GM19193 (cell line): ENCODE results near the gene ELFN1.

Source experiments
- POLR2A ChIP-seq: IDR thresholded peaks from 4 replicates; pipeline ENCODE4 v1.6.1; 2011; ENCODE audit not compliant: insufficient read depth, insufficient read length; ENCODE audit errors: extremely low read depth

Gene ELFN1

DNA sequence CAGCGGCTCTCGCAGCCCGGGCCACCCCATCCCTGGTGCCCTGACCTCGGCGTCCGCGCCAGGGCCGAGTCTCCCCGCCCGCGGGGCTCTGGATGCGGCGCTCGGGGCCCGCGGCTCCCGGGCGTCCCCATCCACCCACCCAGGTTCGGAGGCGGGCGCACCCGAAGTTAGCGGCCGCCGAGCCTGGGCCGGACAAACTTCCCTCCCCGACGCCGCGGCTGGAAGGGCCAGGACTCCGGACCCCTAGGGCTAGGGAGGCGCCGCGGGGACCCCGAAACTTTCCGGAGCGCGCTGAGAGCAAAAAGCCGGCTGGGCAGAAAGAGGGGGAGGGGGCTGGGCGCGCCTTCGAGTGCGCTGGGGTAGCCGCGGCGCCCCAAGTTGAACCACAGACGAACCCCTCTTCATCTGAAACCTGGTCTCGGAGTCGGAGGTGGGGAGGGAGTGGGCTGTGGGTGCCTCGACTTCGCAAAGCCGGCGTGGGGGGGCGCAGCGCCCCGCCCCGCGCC is 3.7 kb upstream of the ELFN1 start:
- no peak for TF ChIP-seq POLR2A

DNA sequence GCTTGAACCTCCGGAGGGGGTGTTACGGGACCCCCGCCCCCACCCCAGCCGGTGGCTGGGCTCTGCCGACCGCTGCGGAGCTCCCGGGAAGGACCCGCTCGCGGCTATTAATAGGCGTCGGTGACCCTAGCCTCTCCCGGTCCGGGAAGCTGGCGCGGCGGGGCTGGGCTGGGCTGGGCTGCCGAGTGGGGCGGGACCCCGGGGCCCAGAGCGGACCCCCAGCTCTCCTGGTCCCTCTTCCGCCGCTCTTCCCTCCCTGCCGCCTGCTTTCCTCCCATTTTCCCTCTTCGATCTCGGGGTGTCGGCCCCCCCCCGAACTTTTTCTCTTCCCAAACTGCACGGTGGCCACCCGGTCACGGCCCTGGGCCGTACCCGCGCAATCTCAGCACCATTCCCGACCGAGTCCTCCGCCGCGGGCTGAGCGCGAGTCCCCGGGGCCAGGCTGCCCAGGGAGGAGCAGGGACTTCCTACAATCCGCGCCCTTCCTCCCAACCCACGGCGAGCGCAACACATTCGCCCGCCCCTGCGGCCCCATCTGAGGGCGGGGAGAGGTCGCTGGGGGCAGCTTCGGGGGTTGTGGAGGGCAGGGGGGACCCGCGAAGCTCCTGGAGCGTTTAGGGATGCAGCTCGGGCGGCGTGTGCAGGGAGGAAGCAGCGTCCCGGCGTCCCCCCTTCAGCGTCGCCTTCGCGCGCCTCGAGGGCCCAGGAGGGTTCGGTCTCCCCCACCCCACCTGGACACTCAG is 3.1 kb upstream of the ELFN1 start:
- TF ChIP-seq POLR2A: no peak

DNA sequence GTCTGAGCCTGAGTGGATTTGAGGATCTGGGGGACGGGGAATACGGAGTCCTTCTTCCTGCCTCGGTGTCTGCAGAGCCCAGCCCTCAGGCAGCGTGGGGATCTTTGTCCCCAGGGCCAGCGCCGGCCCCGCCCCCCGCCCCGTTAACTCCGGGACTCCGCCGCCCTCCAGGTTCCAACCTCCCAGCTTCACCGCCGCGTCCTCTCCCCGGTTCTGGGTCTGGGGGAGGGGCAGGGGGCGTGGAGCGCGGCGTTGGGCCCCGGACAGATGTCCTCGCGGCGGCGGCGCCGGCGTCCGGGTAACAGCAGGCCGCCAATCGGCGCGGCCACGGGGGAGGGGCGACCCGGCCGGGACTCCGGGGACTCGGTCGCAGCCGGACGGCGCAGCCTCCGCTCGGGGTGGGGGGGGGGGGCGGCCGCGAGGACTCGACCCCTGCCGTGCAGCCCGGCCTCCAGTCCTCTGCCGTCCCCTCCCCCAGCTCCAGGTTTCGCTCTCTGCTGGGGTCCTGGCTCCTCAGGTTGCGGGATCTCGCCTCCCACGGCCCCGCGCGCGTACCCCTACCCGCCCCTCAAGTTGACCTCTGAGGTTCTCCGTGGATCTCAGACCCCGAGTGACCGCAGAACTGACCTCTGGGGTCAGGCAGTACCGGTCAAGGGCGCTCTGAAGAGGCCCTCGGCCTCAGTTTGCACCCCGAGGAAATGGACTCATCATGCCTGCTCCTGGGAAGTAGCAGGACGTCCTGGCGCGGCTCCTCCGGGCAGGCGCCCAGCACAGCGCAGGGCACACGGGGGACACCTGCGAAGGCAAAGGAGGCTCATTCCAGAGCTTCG is 2.3 kb upstream of the ELFN1 start:
- no peak for TF ChIP-seq POLR2A

GRCh38 chr7:1668396-1669063 is 1.5 kb upstream of the ELFN1 start:
- TF ChIP-seq POLR2A: no peak

DNA sequence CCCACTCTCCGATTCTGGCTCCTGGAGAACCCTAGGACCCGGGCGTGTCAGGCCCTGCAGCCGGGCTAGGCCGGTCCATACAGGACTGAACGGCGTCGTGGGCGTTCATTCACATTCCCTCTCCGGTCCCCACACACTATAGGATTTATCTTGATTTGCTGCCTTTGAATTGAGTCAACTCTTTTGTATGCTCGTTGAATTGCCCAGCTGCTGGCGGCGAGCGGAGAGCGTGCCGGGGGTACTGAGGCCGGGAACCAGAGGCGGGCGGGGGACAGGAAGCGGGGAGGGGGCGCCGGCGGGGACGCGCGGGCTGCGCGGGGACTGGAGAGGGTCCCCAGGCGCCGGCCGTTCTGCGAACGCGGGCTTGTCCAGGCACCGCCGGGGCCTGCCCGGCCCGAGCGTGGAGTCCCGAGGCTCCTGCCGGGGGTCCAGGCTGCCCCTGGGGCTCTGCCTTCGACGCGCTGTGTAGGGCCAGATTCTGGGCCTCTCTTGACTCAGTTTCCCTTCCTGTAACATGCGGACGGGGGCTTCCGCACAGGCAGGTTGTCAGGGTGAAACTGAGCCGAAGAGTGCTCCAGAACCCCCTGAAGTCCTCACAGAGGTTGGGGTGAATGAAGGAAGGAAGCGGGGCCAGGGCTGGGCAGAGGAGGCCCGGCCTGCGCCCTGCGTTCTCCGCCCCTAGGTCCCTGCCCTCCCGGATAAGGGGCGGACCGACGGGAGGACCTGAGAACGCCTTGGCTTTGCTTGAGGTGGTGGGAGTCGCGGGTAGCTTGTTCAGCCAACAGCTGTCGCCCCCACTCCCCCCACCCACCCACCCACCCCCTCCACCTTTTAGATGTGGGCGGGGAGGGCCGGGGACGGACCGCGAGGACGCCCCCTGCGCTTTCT is 769 bp upstream of the ELFN1 start:
- TF ChIP-seq POLR2A: no peak

DNA sequence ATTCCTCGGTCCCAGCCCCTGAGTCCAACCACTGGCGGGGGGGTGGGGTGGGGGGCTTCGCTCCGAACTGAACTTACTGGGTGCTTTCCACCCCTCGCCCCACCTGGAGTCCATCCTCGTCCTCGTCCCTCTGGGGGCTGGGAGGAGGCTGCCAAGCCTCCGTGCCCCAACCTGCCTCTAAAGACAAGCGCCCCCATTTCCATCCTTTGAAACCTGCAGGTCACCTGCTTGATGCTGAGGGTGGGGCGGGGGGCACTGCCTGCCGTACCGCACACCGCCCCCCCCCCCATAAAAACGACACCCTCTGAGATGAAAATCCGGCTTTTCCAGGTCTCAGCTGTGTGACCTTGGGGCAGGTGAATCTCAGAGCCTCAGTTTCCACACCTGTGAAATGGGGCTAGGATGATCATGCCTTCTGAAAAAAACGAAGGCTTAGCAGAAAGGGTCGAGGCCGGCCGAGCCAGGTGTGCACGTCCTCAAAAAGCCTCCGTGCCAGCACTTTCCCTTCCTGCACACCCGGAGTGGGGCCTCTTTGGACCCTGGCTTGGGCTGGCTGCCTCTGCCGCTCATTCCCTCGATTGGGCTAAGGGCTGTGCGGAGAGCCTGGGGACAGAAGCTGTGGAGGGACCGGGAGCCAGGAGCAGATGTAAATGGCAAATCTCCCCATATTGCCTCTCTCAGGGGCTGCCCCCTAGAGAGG is 967 bp downstream of the ELFN1 start:
- no peak for TF ChIP-seq POLR2A

DNA sequence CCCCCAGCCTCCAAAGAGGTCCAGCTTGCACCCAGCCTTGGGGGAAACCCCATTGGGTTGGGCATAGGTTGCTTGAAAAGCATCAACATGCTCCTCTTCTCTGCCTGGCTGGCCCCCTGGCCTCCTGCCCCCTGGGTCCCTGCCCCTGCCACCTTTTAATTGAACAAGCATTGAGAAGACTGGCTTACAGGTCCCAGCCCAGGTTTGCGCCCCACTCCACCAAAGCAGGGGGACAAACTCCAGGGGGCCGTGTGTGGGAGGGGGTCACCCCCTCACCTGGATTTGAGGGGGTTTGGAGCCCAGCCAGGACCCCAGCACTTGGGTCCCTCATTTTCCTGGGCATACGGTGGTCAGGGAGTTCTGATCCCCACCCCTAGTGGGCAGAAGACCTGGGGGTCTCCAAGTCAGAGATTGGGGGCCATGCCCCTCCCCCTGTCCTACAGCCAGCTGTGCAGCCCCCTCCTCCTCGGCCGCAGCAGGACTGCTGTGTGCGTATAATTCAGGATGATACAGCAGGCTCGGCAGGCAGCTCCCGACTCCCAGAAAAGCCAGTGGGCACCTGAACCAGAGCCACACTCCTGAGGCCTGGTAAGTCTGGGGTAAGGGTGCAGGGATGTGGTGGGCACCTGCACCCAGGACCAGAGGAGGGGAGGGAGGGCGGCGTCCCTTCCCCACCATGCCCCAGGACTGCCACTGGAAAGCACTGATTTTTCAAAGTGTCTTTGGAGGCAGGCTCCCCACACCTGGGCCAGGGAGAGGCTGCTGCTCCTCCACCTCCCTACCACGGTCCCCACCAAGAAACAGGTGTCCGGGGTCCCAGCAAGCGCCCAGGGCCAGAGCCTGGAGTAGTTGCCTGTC is 1.7 kb downstream of the ELFN1 start:
- no peak for TF ChIP-seq POLR2A

GRCh38 chr7:1672851-1673486 is 2.9 kb downstream of the ELFN1 start:
- TF ChIP-seq POLR2A: no peak

GRCh38 chr7:1673581-1674118 is 3.6 kb downstream of the ELFN1 start:
- TF ChIP-seq POLR2A: no peak

- TF ChIP-seq POLR2A: no peak
Observed at GRCh38 chr7:1674161-1675035, 4.3 kb downstream of the ELFN1 start.

GRCh38 chr7:1675036-1675671 is 5.1 kb downstream of the ELFN1 start:
- TF ChIP-seq POLR2A: no peak
